CD14-positive monocyte (primary cell): ENCODE results near the gene FSD1. TPM values are rescaled to one million over a fixed set of nuclear protein-coding genes. Genes with fewer than 3 reads are reported as not detected.

Source experiments
- DNase-seq, 3 donors: peaks; one replicate each; pipeline ENCODE4 v3.0.0-alpha.2; 2011 to 2022
- H2AFZ ChIP-seq: 2 replicates; pipeline ENCODE4 v1.6.0; 2012; ENCODE audit warnings: mild to moderate bottlenecking, low read depth, low read length, inconsistent platforms; ENCODE audit not compliant: insufficient read depth, poor library complexity, severe bottlenecking
- H3K27ac ChIP-seq, 2 donors: 1 replicate in 1 of 2; 2 replicates in 1 of 2; pipeline ENCODE4 v1.5.1; 2012 to 2013; ENCODE audit warnings: low read length in 2 of 2, control low read depth in 1 of 2, inconsistent platforms in 1 of 2, low read depth in 1 of 2, mild to moderate bottlenecking in 1 of 2
- H3K27me3 ChIP-seq, 2 donors: one replicate each; pipeline versions ENCODE4 v1.6.0 to v1.6.1; 2011 to 2013; ENCODE audit warnings: low read length in 2 of 2; ENCODE audit not compliant: control insufficient read depth in 2 of 2, insufficient read depth in 2 of 2
- H3K36me3 ChIP-seq, 2 donors: replicated peaks in 1 of 2; 1 replicate in 1 of 2; 2 replicates in 1 of 2; pipeline versions ENCODE4 v1.5.1 to v1.6.1; 2012 to 2013; ENCODE audit warnings: low read length in 2 of 2, control low read depth in 1 of 2, inconsistent platforms in 1 of 2, mild to moderate bottlenecking in 1 of 2; ENCODE audit not compliant: insufficient read depth in 2 of 2, control insufficient read depth in 1 of 2
- H3K4me1 ChIP-seq, 2 donors: 1 replicate in 1 of 2; 2 replicates in 1 of 2; pipeline versions ENCODE4 v1.5.1 to v1.6.1; 2012 to 2013; ENCODE audit warnings: low read length in 2 of 2, control low read depth in 1 of 2, inconsistent platforms in 1 of 2, mild to moderate bottlenecking in 1 of 2, moderate library complexity in 1 of 2; ENCODE audit not compliant: insufficient read depth in 2 of 2, control insufficient read depth in 1 of 2
- H3K4me2 ChIP-seq: replicated peaks from 2 replicates; pipeline ENCODE3; 2012; ENCODE audit warnings: low read length, moderate library complexity, mild to moderate bottlenecking; ENCODE audit not compliant: poor library complexity, severe bottlenecking; ENCODE audit errors: extremely low read depth
- H3K4me3 ChIP-seq, 3 experiments: fragments of 200-600 bp in 1 of 3; sonication (generic) in 1 of 3; replicated peaks in 1 of 3; 1 replicate in 2 of 3; 2 replicates in 1 of 3; pipeline ENCODE4 v1.5.1; 2011 to 2013; ENCODE audit warnings: low read length in 3 of 3, mild to moderate bottlenecking in 3 of 3, control low read depth in 2 of 3, low read depth in 2 of 3, inconsistent platforms in 1 of 3, moderate library complexity in 1 of 3
- H3K79me2 ChIP-seq: 2 replicates; pipeline ENCODE4 v1.6.0; 2012; ENCODE audit warnings: mild to moderate bottlenecking, control low read depth, inconsistent platforms, low read length, moderate library complexity; ENCODE audit not compliant: insufficient read depth
- H3K9ac ChIP-seq: 2 replicates; pipeline ENCODE4 v1.6.0; 2017; ENCODE audit warnings: low read length, mild to moderate bottlenecking; ENCODE audit not compliant: insufficient read depth, poor library complexity, severe bottlenecking
- H3K9me3 ChIP-seq, 2 donors: replicated peaks in 1 of 2; 1 replicate in 1 of 2; 2 replicates in 1 of 2; pipeline versions ENCODE4 v1.5.1 to v1.6.1; 2012 to 2013; ENCODE audit warnings: low read length in 2 of 2, control low read depth in 1 of 2; ENCODE audit not compliant: control insufficient read depth in 1 of 2, insufficient read depth in 1 of 2
- H4K20me1 ChIP-seq: 2 replicates; pipeline ENCODE4 v1.6.0; 2012; ENCODE audit warnings: mild to moderate bottlenecking, low read length, control low read depth, moderate library complexity; ENCODE audit not compliant: insufficient read depth
- H3K27ac Mint-ChIP-seq, 7 donors: one replicate each; pipeline ENCODE4 v1.8.0; 2020; ENCODE audit warnings: mild to moderate bottlenecking in 7 of 7, mixed read lengths in 7 of 7, moderate library complexity in 6 of 7, inconsistent platforms in 2 of 7
- H3K27me3 Mint-ChIP-seq, 3 donors: one replicate each; pipeline ENCODE4 v1.8.0; 2021 to 2022; ENCODE audit warnings: low read depth in 3 of 3, mild to moderate bottlenecking in 3 of 3, mixed read lengths in 3 of 3, moderate library complexity in 3 of 3, inconsistent platforms in 1 of 3
- H3K36me3 Mint-ChIP-seq, 2 donors: one replicate each; pipeline ENCODE4 v1.8.0; 2020; ENCODE audit warnings: mixed read lengths in 2 of 2, inconsistent platforms in 1 of 2, mild to moderate bottlenecking in 1 of 2
- H3K4me1 Mint-ChIP-seq: one replicate; pipeline ENCODE4 v1.8.0; 2020; ENCODE audit warnings: mild to moderate bottlenecking, mixed read lengths
- H3K4me3 Mint-ChIP-seq, 2 donors: one replicate each; pipeline ENCODE4 v1.8.0; 2020; ENCODE audit warnings: mild to moderate bottlenecking in 2 of 2, mixed read lengths in 2 of 2, moderate library complexity in 1 of 2
- H3K9me3 Mint-ChIP-seq, 7 donors: one replicate each; pipeline ENCODE4 v1.8.0; 2020 to 2022; ENCODE audit warnings: mixed read lengths in 7 of 7, mild to moderate bottlenecking in 6 of 7, moderate library complexity in 6 of 7, inconsistent platforms in 2 of 7
- WGBS: methylation state at CpG from one replicate; pipeline ENCODE4 v1.1.5; 2013; ENCODE audit warnings: missing lambda C conversion rate; ENCODE audit not compliant: insufficient coverage; 5-methylcytosine and 5-hydroxymethylcytosine counted together
- intact Hi-C, 2 donors: fragments of 100-400 bp; cut with micrococcal nuclease; formaldehyde crosslinking; loops; one replicate each; pipeline versions ENCODE4 v1.15.0 to v1.15.1; 2023
- polyA plus RNA-seq, 3 donors: library from polyadenylated mRNA; depleted of rRNA in 1 of 3; unstranded in 2 of 3; stranded (reverse) in 1 of 3; fragments of 300-500 nt in 2 of 3; fragments of >200 nt in 1 of 3; fragmentation: Illumina TruSeq in 2 of 3; gene quantifications; 1 replicate in 2 of 3; 2 replicates in 1 of 3; pipeline ENCODE4 v1.2.3, GENCODE V29; 2012 to 2021
- TF ChIP-seq, protein P1 (sequence below): fragments of 200-600 bp; IDR thresholded peaks from one replicate; pipeline ENCODE4 v1.8.0; 2022; ENCODE audit warnings: antibody characterized with exemption, mild to moderate bottlenecking

FSD1 gene
- polyA plus RNA-seq, 3 donors: 0.39 TPM; not detected in 2

DNA sequence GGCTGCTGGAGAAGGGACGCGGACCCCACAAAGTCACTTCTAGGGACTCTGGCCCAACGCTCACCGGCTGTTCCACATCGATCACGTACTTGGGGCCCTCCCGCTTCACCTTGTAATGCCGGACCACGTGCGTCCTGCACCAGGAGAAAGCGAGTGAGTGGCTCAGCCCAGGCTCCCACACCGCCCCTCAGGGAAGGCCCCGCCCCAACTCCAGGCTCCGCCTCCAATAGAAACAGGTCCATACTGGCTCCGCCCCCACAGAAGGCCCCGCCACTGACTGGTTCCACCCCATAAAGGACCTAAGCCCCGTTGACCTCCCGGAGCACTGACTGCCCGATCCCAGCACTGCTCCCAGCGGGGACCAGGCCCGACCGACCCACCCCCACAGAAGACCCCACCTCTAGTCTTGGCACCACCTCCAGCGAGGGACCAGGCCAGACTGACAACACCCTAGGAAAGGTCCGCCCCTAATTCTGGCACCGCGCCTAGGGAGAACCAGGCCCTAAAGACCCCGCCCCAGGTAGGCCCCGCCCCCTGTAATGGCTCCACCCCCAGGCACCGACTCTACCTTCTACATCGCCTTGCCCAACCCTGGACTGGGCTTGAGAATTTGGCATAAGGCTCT is 23.0 kb downstream of the FSD1 start:
- Histone ChIP-seq H2AFZ (peak overlapping the region; percentile 54), H3K4me1 (peaks cover 23 to 26% of the 10 kb centered on the region in 2 donors), H3K79me2 (no peaks in the 10 kb centered on the region), H3K4me2 (peak overlapping the region; percentile 77), H3K9me3 (peaks cover 3 to 20% of the 10 kb centered on the region in 2 donors), H3K27ac (no peak overlapping the region), H3K4me3 (peak overlapping the region in 2 of 3 experiments; percentile 39 to 65), H3K9ac (no peak overlapping the region), H3K36me3 (no peaks in the 10 kb centered on the region), H3K27me3 (peaks cover 2 to 28% of the 10 kb centered on the region in 2 donors), H4K20me1 (no peaks in the 10 kb centered on the region)
- peak overlapping the region; percentile 76 to 85 for H3K4me3 Mint-ChIP-seq
- H3K9me3 Mint-ChIP-seq: peaks cover 8 to 33% (median 21%) of the 10 kb centered on the region in 7 donors
- TF ChIP-seq, protein P1, sequence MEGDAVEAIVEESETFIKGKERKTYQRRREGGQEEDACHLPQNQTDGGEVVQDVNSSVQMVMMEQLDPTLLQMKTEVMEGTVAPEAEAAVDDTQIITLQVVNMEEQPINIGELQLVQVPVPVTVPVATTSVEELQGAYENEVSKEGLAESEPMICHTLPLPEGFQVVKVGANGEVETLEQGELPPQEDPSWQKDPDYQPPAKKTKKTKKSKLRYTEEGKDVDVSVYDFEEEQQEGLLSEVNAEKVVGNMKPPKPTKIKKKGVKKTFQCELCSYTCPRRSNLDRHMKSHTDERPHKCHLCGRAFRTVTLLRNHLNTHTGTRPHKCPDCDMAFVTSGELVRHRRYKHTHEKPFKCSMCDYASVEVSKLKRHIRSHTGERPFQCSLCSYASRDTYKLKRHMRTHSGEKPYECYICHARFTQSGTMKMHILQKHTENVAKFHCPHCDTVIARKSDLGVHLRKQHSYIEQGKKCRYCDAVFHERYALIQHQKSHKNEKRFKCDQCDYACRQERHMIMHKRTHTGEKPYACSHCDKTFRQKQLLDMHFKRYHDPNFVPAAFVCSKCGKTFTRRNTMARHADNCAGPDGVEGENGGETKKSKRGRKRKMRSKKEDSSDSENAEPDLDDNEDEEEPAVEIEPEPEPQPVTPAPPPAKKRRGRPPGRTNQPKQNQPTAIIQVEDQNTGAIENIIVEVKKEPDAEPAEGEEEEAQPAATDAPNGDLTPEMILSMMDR: no peak
- H3K4me1 Mint-ChIP-seq: peaks cover 30% of the 10 kb centered on the region
- DNase-seq: peak; percentile 33 to 53 (median 36)
- 1% methylated on average over 24 of the region's 30 CpGs for WGBS
- intact Hi-C loops: loop anchor here in 1 of 2 donors (10.0 kb wide), 1 partner anchor 347 kb away; the partner anchor contains the start of gene MYDGF
- peaks cover 28 to 45% (median 41%) of the 10 kb centered on the region in 3 donors for H3K27me3 Mint-ChIP-seq
- H3K36me3 Mint-ChIP-seq: peaks cover 3% of the 10 kb centered on the region in 2 donors
- peak overlapping the region in 2 of 7 donors; percentile 1 to 32 for H3K27ac Mint-ChIP-seq

DNA sequence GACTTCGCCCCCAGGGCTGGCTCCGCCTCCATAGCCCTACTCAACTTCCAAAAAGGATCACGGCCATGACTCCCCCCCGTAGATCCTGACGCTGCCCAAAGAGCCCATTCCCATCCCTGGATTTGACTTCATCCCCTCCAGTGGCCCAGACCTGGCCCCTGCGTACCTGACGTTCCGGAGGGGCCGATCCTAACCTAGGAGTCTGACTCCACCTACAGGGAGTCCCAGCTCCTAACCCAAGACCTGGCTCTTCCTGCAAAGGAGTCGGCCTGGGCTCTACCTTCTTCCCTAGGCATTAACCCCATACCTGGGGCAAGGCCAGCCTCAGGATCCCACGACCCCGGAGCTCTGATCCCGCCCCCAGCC is 23.5 kb downstream of the FSD1 start:
- Histone ChIP-seq H3K27ac (no peak overlapping the region), H3K79me2 (no peaks in the 10 kb centered on the region), H2AFZ (peak overlapping the region; percentile 54), H3K4me1 (peaks cover 23 to 26% of the 10 kb centered on the region in 2 donors), H3K4me3 (peak overlapping the region; percentile 14 to 65 (median 39)), H4K20me1 (no peaks in the 10 kb centered on the region), H3K36me3 (no peaks in the 10 kb centered on the region), H3K4me2 (peak overlapping the region; percentile 77), H3K9ac (no peak overlapping the region), H3K27me3 (peaks cover 2 to 28% of the 10 kb centered on the region in 2 donors), H3K9me3 (peaks cover 0 to 15% of the 10 kb centered on the region in 2 donors)
- 18% methylated on average over 13 of the region's 13 CpGs for WGBS
- Mint-ChIP-seq H3K4me3 (peak overlapping the region; percentile 76 to 85), H3K27me3 (peaks cover 28 to 45% (median 41%) of the 10 kb centered on the region in 3 donors), H3K36me3 (peaks cover 3% of the 10 kb centered on the region in 2 donors), H3K9me3 (peaks cover 8 to 29% (median 17%) of the 10 kb centered on the region in 7 donors), H3K4me1 (peaks cover 30% of the 10 kb centered on the region), H3K27ac (peak overlapping the region in 1 of 7 donors; percentile 23)
- no peak for DNase-seq
- intact Hi-C loops: loop anchor here (1.0 to 10.0 kb wide), 3 partner anchors 14 to 347 kb away; partner anchors contain the start of genes MPND (in 1 of the 2) and MYDGF (in 1 of the 2)
- TF ChIP-seq, protein P1: no peak
